Left forelimb (tissue), 1 donor: Measurements from ENCODE around the gene AUH.
A peak's percentile ranks its signal among the peaks of the same experiment; 100 is the strongest.

Source experiments
- DNase-seq: peaks from one replicate; pipeline ENCODE4 v3.0.0-alpha.2; 2018; ENCODE audit warnings: low spot score

AUH gene

GRCh38 chr9:91187965-91188344 is 173.8 kb downstream of the AUH start:
- no peak for DNase-seq

GRCh38 chr9:91187311-91187964 is 174.3 kb downstream of the AUH start:
- no peak for DNase-seq

GRCh38 chr9:91186632-91187108 is 175.0 kb downstream of the AUH start:
- DNase-seq = peak; percentile 41

GRCh38 chr9:91185193-91185886 is 176.4 kb downstream of the AUH start:
- no peak for DNase-seq

GRCh38 chr9:91182429-91183225 is 179.1 kb downstream of the AUH start:
- DNase-seq = no peak

- no peak for DNase-seq
These were observed 180.2 kb downstream of the AUH start for GRCh38 chr9:91181541-91181940.

- DNase-seq = no peak
These were observed 180.8 kb downstream of the AUH start for GRCh38 chr9:91180930-91181268.

- DNase-seq = peak; percentile 58
These were observed 181.3 kb downstream of the AUH start for GRCh38 chr9:91180240-91180929.

- DNase-seq = peak; percentile 53
These were observed 182.2 kb downstream of the AUH start for GRCh38 chr9:91179237-91180138.

GRCh38 chr9:91178281-91179236 is 183.2 kb downstream of the AUH start:
- DNase-seq = peak; percentile 50

GRCh38 chr9:91177661-91178280 is 183.9 kb downstream of the AUH start:
- peak; percentile 30 for DNase-seq

GRCh38 chr9:91177081-91177480 is 184.6 kb downstream of the AUH start:
- peak; percentile 23 for DNase-seq

GRCh38 chr9:91176426-91176825 is 185.3 kb downstream of the AUH start:
- DNase-seq = peak; percentile 28

GRCh38 chr9:91174772-91175171 is 186.9 kb downstream of the AUH start:
- no peak for DNase-seq

- DNase-seq = no peak
These were observed 189.4 kb downstream of the AUH start for GRCh38 chr9:91172329-91172728.

GRCh38 chr9:91170951-91171350 is 190.8 kb downstream of the AUH start:
- DNase-seq = no peak

GRCh38 chr9:91166796-91167366 is 194.8 kb downstream of the AUH start:
- peak; percentile 25 for DNase-seq

GRCh38 chr9:91164724-91165520 is 196.8 kb downstream of the AUH start:
- DNase-seq = peak; percentile 68
